ENCODE measurements around the gene RELL2. TPM values are rescaled to one million over a fixed set of nuclear protein-coding genes. Genes with fewer than 3 reads are reported as not detected.

Gene RELL2
- total RNA-seq, 1 donor from 2014 or later: 12.9 TPM

GRCh38 chr5:141603923-141604717 lies 32.7 kb upstream of the RELL2 start:
- Histone ChIP-seq H3K27me3 (ENCODE audit: insufficient read depth, low read length) (no peaks in the 10 kb centered on the region), H3K36me3 (ENCODE audit: insufficient read depth, low read length) (no peaks in the 10 kb centered on the region), H3K9ac (ENCODE audit: low read length) (no peak overlapping the region), H3K27ac (ENCODE audit: low read depth, low read length) (peak overlapping the region; percentile 49), H3K9me3 (ENCODE audit: insufficient read depth, low read depth, low read length) (no peaks in the 10 kb centered on the region), H3K79me2 (ENCODE audit: insufficient read depth, low read length) (peaks cover 90% of the 10 kb centered on the region), H2AFZ (ENCODE audit: low read depth, low read length) (no peak overlapping the region), H3K4me2 (ENCODE audit: low read length) (peak overlapping the region; percentile 34), H3K4me3 (ENCODE audit: insufficient read depth, low read depth, low read length) (no peak overlapping the region), H3K4me1 (ENCODE audit: insufficient read depth, low read length) (peaks cover 10% of the 10 kb centered on the region), H4K20me1 (ENCODE audit: insufficient read depth, low read length) (peaks cover 37% of the 10 kb centered on the region)
- Mint-ChIP-seq H3K27ac (ENCODE audit: unreplicated experiment) (peak overlapping the region; percentile 77), H3K9me3 (ENCODE audit: unreplicated experiment) (no peaks in the 10 kb centered on the region), H3K4me1 (ENCODE audit: low read depth, unreplicated experiment) (peaks cover 9% of the 10 kb centered on the region), H3K4me3 (ENCODE audit: unreplicated experiment) (no peak overlapping the region), H3K36me3 (ENCODE audit: low read depth, unreplicated experiment) (no peaks in the 10 kb centered on the region), H3K27me3 (ENCODE audit: low read depth, unreplicated experiment) (no peaks in the 10 kb centered on the region)
- no peak for TF ChIP-seq EZH2 (IDR thresholded peaks at IDR 0.05; ENCODE audit: insufficient read depth, low read length)
- TF ChIP-seq, protein P1, sequence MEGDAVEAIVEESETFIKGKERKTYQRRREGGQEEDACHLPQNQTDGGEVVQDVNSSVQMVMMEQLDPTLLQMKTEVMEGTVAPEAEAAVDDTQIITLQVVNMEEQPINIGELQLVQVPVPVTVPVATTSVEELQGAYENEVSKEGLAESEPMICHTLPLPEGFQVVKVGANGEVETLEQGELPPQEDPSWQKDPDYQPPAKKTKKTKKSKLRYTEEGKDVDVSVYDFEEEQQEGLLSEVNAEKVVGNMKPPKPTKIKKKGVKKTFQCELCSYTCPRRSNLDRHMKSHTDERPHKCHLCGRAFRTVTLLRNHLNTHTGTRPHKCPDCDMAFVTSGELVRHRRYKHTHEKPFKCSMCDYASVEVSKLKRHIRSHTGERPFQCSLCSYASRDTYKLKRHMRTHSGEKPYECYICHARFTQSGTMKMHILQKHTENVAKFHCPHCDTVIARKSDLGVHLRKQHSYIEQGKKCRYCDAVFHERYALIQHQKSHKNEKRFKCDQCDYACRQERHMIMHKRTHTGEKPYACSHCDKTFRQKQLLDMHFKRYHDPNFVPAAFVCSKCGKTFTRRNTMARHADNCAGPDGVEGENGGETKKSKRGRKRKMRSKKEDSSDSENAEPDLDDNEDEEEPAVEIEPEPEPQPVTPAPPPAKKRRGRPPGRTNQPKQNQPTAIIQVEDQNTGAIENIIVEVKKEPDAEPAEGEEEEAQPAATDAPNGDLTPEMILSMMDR (IDR thresholded peaks at IDR 0.05; ENCODE audit: insufficient read depth, low read depth, low read length): no peak
- DNase-seq (ENCODE audit: low read depth) (peak; percentile 87), FAIRE-seq (no peak)

GRCh38 chr5:141605523-141606277 lies 31.1 kb upstream of the RELL2 start:
- Histone ChIP-seq H2AFZ (ENCODE audit: low read depth, low read length) (no peak overlapping the region), H3K27ac (ENCODE audit: low read depth, low read length) (no peak overlapping the region), H3K9me3 (ENCODE audit: insufficient read depth, low read depth, low read length) (no peaks in the 10 kb centered on the region), H3K4me2 (ENCODE audit: low read length) (no peak overlapping the region), H3K9ac (ENCODE audit: low read length) (no peak overlapping the region), H4K20me1 (ENCODE audit: insufficient read depth, low read length) (peaks cover 28% of the 10 kb centered on the region), H3K4me3 (ENCODE audit: insufficient read depth, low read depth, low read length) (no peak overlapping the region), H3K36me3 (ENCODE audit: insufficient read depth, low read length) (no peaks in the 10 kb centered on the region), H3K4me1 (ENCODE audit: insufficient read depth, low read length) (peaks cover 10% of the 10 kb centered on the region), H3K79me2 (ENCODE audit: insufficient read depth, low read length) (peaks cover 89% of the 10 kb centered on the region), H3K27me3 (ENCODE audit: insufficient read depth, low read length) (no peaks in the 10 kb centered on the region)
- H3K4me3 Mint-ChIP-seq (ENCODE audit: unreplicated experiment): no peak overlapping the region
- FAIRE-seq: no peak
- peak overlapping the region; percentile 58 for H3K27ac Mint-ChIP-seq (ENCODE audit: unreplicated experiment)
- peaks cover 2% of the 10 kb centered on the region for H3K36me3 Mint-ChIP-seq (ENCODE audit: low read depth, unreplicated experiment)
- no peak for DNase-seq (ENCODE audit: low read depth)
- H3K9me3 Mint-ChIP-seq (ENCODE audit: unreplicated experiment): no peaks in the 10 kb centered on the region
- peaks cover 9% of the 10 kb centered on the region for H3K4me1 Mint-ChIP-seq (ENCODE audit: low read depth, unreplicated experiment)
- no peaks in the 10 kb centered on the region for H3K27me3 Mint-ChIP-seq (ENCODE audit: low read depth, unreplicated experiment)
- TF ChIP-seq EZH2 (IDR thresholded peaks at IDR 0.05; ENCODE audit: insufficient read depth, low read length): no peak

DNA sequence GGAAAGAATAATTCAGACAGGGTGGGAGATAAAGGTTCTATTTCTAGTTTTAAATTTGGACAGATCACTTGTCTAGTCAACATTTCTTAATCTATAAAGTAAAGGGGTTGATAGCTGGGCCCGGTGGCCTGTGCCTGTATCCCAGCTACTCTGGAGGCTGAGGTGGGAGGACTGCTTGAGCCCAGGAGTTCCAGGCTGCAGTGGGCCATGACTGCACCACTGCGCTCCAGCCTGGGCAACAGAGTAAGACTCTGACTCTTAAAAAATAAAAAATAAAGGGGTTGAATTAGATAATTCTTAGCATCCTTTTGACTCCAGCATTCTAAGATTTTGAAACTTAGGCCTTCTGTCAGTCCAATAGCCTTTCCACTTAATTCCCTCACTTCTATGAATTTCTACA lies 28.8 kb upstream of the RELL2 start:
- H3K4me1 Mint-ChIP-seq (ENCODE audit: low read depth, unreplicated experiment): peaks cover 9% of the 10 kb centered on the region
- Histone ChIP-seq H3K9ac (ENCODE audit: low read length) (no peak overlapping the region), H3K4me3 (ENCODE audit: insufficient read depth, low read depth, low read length) (no peak overlapping the region), H4K20me1 (ENCODE audit: insufficient read depth, low read length) (peaks cover 40% of the 10 kb centered on the region), H3K9me3 (ENCODE audit: insufficient read depth, low read depth, low read length) (no peaks in the 10 kb centered on the region), H3K27me3 (ENCODE audit: insufficient read depth, low read length) (no peaks in the 10 kb centered on the region), H3K36me3 (ENCODE audit: insufficient read depth, low read length) (no peaks in the 10 kb centered on the region), H2AFZ (ENCODE audit: low read depth, low read length) (no peak overlapping the region), H3K4me1 (ENCODE audit: insufficient read depth, low read length) (peaks cover 10% of the 10 kb centered on the region), H3K79me2 (ENCODE audit: insufficient read depth, low read length) (peaks cover 90% of the 10 kb centered on the region), H3K4me2 (ENCODE audit: low read length) (no peak overlapping the region), H3K27ac (ENCODE audit: low read depth, low read length) (no peak overlapping the region)
- TF ChIP-seq, protein P1 (IDR thresholded peaks at IDR 0.05; ENCODE audit: insufficient read depth, low read depth, low read length): no peak
- no peak for TF ChIP-seq EZH2 (IDR thresholded peaks at IDR 0.05; ENCODE audit: insufficient read depth, low read length)
- FAIRE-seq (no peak), DNase-seq (ENCODE audit: low read depth) (no peak)
- no peak overlapping the region for H3K27ac Mint-ChIP-seq (ENCODE audit: unreplicated experiment)
- H3K4me3 Mint-ChIP-seq (ENCODE audit: unreplicated experiment): peak overlapping the region; percentile 69
- no peaks in the 10 kb centered on the region for H3K27me3 Mint-ChIP-seq (ENCODE audit: low read depth, unreplicated experiment)
- no peaks in the 10 kb centered on the region for H3K9me3 Mint-ChIP-seq (ENCODE audit: unreplicated experiment)
- peaks cover 2% of the 10 kb centered on the region for H3K36me3 Mint-ChIP-seq (ENCODE audit: low read depth, unreplicated experiment)
